ENCODE measurements around the gene CFAP73. TPM values are rescaled to one million over a fixed set of nuclear protein-coding genes. Genes with fewer than 3 reads are reported as not detected.

Gene CFAP73
- total RNA-seq, 1 experiment from 2014 or later: 0.94 TPM

- ChIA-PET POLR2A (interaction anchor here (0.6 kb wide), 1 partner anchor 13 kb away, joined by 3 read pairs; no protein-coding TSS in a partner anchor), CTCF (interaction anchor here (1.9 kb wide), 1 partner anchor 10 kb away, joined by 6 read pairs; no protein-coding TSS in a partner anchor)
- DNase-seq (ENCODE audit: low spot score) (no peak), ATAC-seq (no peak)
- H3K27ac Mint-ChIP-seq: no peak overlapping the region
- TF ChIP-seq, protein P1, sequence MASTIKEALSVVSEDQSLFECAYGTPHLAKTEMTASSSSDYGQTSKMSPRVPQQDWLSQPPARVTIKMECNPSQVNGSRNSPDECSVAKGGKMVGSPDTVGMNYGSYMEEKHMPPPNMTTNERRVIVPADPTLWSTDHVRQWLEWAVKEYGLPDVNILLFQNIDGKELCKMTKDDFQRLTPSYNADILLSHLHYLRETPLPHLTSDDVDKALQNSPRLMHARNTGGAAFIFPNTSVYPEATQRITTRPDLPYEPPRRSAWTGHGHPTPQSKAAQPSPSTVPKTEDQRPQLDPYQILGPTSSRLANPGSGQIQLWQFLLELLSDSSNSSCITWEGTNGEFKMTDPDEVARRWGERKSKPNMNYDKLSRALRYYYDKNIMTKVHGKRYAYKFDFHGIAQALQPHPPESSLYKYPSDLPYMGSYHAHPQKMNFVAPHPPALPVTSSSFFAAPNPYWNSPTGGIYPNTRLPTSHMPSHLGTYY (CRISPR knock-in tag; IDR thresholded peaks at IDR 0.05): no peak
- TF ChIP-seq HMGXB4 (CRISPR knock-in tag; IDR thresholded peaks at IDR 0.05) (no peak), TCF7 (CRISPR knock-in tag; IDR thresholded peaks at IDR 0.05; ENCODE audit: low read depth) (no peak), ELF4 (CRISPR knock-in tag; IDR thresholded peaks at IDR 0.05; ENCODE audit: low read depth) (no peak), CBFB (CRISPR knock-in tag; IDR thresholded peaks at IDR 0.05; ENCODE audit: low read depth) (no peak), NFYB (CRISPR knock-in tag; conservative IDR thresholded peaks at IDR 0.05; ENCODE audit: low read depth) (no peak), TP53 (CRISPR knock-in tag; IDR thresholded peaks at IDR 0.05) (no peak), E2F5 (CRISPR knock-in tag; IDR thresholded peaks at IDR 0.05) (no peak), ESRRA (CRISPR knock-in tag; IDR thresholded peaks at IDR 0.05; ENCODE audit: borderline replicate concordance) (no peak), ZNF263 (CRISPR knock-in tag; IDR thresholded peaks at IDR 0.05; ENCODE audit: low read depth) (no peak), ZNF121 (CRISPR knock-in tag; IDR thresholded peaks at IDR 0.05) (no peak), PRRX2 (CRISPR knock-in tag; IDR thresholded peaks at IDR 0.05) (no peak), TEAD1 (CRISPR knock-in tag; IDR thresholded peaks at IDR 0.05) (no peak), MYBL2 (CRISPR knock-in tag; IDR thresholded peaks at IDR 0.05) (no peak), NR2C2 (CRISPR knock-in tag; IDR thresholded peaks at IDR 0.05) (no peak), ZSCAN18 (CRISPR knock-in tag; IDR thresholded peaks at IDR 0.05) (no peak)
- TF ChIP-seq, protein P2, sequence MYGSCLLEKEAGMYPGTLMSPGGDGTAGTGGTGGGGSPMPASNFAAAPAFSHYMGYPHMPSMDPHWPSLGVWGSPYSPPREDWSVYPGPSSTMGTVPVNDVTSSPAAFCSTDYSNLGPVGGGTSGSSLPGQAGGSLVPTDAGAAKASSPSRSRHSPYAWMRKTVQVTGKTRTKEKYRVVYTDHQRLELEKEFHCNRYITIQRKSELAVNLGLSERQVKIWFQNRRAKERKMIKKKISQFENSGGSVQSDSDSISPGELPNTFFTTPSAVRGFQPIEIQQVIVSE (CRISPR knock-in tag; IDR thresholded peaks at IDR 0.05; ENCODE audit: borderline replicate concordance): no peak
- TF ChIP-seq, protein P3, sequence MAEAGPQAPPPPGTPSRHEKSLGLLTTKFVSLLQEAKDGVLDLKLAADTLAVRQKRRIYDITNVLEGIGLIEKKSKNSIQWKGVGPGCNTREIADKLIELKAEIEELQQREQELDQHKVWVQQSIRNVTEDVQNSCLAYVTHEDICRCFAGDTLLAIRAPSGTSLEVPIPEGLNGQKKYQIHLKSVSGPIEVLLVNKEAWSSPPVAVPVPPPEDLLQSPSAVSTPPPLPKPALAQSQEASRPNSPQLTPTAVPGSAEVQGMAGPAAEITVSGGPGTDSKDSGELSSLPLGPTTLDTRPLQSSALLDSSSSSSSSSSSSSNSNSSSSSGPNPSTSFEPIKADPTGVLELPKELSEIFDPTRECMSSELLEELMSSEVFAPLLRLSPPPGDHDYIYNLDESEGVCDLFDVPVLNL (CRISPR knock-in tag; IDR thresholded peaks at IDR 0.05; ENCODE audit: borderline replicate concordance, low read depth): no peak
- TF ChIP-seq, protein P4, sequence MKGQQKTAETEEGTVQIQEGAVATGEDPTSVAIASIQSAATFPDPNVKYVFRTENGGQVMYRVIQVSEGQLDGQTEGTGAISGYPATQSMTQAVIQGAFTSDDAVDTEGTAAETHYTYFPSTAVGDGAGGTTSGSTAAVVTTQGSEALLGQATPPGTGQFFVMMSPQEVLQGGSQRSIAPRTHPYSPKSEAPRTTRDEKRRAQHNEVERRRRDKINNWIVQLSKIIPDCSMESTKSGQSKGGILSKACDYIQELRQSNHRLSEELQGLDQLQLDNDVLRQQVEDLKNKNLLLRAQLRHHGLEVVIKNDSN (CRISPR knock-in tag; IDR thresholded peaks at IDR 0.05): no peak
- peaks cover 31% of the 10 kb centered on the region for H3K36me3 Mint-ChIP-seq
- no peaks in the 10 kb centered on the region for H3K9me3 Mint-ChIP-seq
- peaks cover 28% of the 10 kb centered on the region for H3K4me1 Mint-ChIP-seq
- no peaks in the 10 kb centered on the region for H3K27me3 Mint-ChIP-seq (ENCODE audit: low read depth)
- H3K4me3 Mint-ChIP-seq: no peak overlapping the region
These were observed 14.5 kb downstream of the CFAP73 start for GRCh38 chr12:113164014-113164413.
